Medulla oblongata (tissue), 1 donor: Measurements from ENCODE around the gene TRIM47.
A peak's percentile ranks its signal among the peaks of the same experiment; 100 is the strongest.
"Not testable (repeated sequence)": the region's sequence is repeated elsewhere in the genome, so short reads cannot be mapped to it uniquely, and the experiment has no call there.

Experiments used
- DNase-seq: peaks from one replicate; pipeline ENCODE4 v3.0.0-alpha.2; 2015; ENCODE audit errors: extremely low spot score

TRIM47 gene

DNA sequence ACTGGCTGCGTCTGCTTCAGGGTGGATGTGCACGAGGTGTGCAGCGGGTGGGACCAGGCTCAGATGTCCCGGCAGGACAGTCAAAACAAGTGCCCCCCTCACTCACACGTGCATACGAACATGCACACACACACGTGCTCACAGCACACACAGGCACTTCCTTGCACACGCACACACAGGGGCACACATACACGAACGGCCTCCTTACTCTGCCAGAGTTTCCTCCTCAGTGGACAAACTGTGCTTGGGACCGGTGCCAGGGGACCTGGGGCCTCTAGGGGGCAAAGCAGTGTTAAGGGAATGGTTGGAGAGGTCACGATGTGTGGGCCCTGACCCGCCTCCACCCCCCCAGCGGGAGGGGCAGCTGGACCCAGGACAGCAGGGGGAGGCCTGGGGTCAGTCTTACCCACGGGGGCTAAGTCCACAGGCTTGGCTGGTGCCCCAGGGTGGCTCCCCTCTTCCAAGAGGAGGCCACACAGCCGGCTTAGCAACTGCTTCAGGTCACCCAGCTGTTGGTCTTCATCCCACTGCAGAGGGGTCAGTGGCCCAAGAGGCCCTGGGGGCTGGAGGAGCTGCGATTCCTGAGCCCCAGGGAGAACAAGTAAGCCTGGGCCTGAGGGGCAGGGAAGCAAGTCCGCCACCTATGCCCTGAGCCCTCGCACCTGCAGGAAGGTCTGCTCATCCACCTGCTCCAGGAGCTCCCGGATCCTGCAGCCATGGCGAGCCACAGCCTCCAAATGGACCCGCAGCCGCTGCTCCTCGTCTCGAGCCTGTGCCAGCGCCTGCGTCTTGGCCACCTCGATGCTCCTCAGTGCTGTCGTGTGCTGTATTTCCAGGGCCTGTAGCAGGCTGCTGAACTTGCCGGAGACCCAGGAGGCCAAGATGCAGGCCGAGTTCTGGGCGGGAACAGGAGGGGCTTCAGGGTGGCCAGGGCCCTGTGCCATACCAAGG is 13.5 kb upstream of the TRIM47 start:
- DNase-seq, result no peak

DNA sequence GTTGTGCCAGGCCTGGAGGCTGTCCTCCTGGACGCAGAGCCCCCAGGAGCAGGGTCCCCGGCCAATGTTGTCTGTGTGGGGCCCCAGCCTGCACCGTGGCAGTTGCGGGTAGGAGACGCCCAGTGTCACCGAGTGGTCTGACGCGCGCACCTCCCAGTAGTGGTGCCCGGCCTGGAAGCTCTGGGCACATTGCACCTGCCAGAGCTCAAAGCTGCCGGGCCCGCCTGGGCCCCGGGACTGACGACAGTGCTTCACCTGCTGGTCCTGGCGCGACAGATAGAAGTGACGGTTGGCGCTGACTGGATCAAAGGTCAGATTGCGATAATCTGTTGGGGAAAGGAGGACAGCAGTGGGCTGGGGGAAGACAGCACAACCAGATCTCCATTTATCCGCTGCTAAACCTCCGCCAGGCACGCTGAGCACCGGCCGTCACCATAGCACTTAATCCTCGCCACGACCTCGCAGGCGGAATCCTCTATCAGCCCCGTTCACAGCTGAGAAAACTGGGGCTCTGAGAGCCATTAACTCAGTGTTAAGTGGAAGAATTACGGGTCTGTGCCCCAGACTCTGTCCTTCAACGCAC is 12.7 kb upstream of the TRIM47 start:
- DNase-seq, result no peak

DNA sequence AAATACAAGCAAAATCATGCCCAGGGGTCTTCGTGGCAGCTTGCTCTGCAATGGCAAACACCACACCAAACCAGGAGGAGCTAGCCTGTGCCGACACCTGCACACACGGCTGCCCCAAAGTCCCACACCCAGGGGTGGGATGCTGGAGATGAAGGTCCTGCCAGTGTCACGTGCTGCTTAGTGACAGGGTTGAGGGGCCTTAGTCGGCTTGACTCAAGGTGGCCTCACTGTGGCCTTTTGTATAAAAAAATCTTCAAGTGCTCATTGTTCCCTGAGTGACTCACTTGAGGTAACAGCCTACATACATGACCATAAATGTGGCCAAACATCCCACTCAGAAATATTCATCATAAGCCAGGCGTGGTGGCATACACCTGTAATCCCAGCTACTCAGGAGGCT is 11.1 kb upstream of the TRIM47 start:
- no peak for DNase-seq

DNA sequence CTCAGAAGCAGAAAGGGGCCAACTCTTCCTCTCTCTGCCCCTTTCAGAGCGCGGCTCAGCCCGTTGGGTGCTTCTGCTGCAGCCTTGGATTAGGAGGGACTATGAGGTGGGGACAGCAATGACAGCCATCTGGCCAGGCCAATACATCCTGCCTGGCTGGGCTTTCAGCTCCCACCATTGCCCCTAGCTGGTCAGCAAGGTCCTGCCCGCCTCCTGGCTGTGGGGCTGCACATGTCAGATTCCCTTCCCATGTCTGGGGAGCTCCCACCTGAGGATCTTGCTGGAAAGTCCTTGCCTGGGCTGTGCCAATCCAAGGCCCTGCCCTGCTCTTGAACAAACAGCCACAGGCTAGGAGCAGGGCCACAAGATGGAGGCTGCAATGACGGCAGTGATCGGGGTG is 10.1 kb upstream of the TRIM47 start:
- DNase-seq, result no peak

DNA sequence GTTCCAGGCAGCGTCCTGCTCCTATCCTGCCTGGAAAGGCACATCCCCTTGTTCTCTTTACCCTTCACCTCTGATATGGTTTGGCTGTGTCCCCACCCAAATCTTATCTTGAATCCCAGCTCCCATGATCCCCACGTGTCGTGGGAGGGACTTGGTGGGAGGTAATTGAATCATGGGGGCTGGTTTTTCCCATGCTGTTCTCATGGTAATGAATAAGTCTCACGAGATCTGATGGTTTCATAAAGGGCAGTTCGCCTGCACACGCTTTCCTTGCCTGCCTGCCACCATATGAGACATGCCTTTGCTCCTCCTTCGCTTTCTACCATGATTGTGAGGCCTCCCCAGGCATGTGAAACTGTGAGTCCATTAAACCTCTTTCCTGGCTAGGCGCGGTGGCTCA is 7.5 kb upstream of the TRIM47 start:
- DNase-seq, result not testable (repeated sequence)

DNA sequence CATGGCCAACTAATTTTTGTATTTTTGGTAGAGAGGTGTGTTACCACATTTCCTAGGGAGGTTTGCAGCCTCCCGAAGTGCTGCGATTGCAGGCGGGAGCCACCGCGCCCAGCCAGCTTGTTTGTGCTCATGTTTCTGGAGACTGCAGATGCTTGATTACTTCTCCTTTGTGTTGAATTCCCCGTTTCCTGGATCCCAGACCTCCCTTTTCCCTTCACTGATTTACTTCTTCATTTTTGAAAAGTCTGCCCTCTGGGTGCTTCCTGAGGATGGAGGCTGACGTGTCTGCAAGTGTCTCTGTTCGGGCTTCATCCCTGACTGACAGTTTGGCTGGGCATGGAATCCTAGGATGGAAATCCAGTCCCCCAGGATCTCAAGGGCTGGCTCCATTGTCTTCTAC is 7.0 kb upstream of the TRIM47 start:
- no peak for DNase-seq

DNA sequence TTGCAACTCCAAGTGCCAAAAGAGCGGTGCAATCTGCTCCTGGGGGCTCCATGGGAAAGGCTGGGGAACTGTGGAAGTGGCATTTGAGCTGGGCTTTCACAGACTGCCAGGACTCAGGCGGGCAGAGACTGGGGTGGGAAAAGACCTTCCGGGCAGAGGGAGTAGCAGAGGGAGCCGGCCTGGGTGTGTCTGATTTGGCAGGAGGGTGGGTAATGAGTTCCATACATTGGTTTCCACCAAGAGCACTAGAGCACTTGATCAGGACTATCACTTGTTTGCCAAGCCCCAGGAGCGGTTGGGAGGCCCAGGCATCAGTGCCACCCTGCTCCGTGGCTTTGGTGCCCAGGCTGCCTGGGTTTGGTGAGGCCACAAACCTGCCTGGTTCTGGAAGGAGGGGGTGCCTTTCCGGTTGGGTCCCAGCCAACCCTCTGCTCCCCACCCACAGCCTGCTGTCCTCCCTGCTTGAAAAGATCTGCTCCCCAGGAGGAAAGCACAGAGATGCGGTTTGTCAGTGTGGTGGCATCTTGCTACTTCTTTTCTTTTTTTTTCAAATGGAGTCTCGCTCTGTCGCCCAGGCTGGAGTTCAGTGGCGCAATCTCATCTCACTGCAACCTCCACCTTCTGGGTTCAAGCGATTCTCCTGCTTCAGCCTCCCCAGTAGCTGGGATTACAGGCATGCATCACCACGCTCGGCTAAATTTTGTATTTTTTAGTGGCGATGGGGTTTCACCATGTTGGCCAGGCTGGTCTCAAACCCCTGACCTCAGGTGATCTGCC is 3.5 kb upstream of the TRIM47 start:
- DNase-seq, result no peak

DNA sequence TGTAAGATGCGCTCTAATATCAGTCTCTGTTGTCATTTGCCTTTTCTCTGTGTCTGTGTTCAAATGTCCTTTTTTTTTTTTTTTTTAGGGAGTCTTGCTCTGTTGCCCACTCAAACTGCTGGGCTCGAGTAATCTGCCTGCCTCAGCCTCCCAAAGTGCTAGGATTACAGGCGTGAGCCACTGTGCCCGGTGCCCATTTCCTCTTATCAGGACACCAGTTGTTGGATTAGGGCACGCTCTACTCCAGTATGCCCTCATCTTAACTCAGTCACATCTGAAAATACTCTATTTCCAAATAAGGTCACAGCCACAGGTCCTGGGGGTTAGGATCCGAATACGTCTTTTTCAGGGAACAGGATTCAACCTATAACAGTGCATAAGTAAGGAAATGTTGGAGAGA is 1.9 kb upstream of the TRIM47 start:
- DNase-seq, result no peak

DNA sequence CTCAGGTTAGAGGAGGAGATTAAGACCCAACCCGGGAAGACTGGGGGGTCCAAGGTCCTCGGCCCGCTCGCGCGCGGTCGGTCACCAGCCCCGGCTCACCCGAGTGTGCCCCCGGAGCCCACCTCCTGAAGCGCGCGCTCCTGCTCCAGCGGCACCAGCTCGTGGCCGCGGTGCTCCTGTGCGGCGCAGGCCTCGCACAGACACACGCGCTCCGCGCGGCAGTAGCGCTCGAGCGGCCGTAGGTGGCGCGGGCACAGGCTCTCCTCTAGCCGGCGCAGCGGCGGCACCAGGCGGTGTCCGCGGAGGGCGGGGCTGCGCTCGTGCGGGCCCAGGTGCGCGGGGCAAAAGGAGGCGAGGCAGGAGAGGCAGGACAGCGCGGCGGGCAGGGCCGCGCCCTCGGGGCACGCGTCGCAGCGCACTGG is 618 bp downstream of the TRIM47 start:
- DNase-seq, result peak; percentile 60

DNA sequence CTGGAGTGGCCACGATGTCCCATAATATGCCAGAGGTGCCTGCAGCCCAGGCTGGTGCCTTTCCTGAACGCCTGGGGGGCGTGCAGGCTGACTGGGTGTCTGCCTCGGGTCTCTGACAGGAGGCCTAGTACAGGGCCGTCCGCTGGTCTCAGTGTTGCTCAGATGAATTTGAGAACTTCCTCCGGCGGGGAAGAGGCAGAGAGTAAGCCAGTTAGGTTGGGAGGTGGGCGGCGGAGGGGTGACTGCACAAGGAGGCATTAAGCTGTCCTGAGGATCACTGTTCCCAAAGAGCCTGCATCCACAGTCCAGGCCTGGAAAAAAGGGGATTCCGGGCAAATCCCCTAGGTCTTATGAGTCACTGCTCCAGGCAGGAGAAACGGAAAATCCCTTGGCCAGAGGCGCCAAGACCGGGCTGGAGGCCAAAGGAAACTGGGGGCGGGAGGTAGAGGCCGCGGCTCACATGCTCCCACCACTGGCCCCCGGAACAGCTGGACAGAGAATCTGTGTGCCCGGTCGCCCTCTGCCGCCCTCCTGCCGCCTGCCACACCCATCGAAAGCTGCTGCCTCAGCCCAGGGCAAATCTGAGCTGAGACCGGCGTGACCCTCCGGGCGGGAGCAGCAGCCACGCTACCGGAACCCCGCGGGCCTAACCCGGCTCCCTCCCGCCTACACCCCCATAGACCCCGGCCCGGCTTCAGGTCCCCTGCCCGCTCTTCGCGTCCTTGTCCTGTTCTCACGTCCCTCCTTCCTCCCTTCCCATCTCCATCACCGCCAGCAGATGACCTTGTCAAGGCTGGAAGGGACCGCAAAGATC is 1.2 kb downstream of the TRIM47 start:
- peak; percentile 91 for DNase-seq

DNA sequence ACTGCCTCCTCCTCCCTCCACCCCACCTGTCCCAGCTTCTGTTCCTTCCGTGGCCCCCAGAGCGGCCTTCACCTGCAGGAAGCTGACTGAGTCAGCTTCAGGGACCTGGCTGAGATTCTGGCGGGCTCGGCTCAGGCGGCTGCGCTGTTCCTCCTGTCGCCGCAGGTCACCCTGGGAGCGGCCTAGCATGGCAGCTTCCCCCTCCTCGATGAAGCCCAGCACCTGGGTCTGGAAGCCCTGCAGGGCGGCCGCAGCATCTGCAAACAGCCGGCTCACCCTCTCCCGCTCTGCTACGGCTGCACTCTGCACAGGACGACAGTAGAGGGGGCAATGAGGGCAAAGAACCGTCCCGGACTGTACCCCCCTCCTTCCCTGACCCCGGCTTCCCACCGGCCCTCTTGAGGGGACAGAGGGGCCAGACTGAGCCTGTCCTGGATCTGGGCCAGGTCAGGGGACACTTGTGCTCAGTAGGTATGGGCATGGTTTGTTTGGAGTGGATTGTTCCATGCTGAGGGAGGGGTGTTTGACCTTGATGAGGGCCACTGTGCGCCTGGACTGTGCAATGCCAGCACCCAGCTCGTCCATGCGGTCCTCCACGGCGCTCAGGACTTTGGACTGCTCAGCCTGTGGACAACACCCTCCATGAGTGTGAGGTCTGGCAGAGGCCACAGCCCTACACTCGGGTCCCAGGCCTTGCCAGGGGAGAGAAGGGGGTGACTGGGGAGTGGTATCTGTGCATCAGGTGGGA is 2.0 kb downstream of the TRIM47 start:
- DNase-seq, result no peak

DNA sequence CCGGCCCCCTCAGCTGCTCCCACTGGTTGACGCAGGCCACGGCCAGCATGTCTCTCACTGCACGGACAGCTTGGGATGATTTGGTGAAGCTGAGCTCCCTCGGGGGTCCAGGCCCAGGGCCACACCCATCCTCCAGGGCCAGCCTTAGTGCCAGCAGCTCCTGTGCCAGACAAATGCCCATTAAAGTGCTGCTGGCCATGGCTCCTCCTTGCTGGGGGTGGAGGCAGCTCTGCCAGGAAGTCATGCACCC is 2.5 kb downstream of the TRIM47 start:
- DNase-seq, result no peak

DNA sequence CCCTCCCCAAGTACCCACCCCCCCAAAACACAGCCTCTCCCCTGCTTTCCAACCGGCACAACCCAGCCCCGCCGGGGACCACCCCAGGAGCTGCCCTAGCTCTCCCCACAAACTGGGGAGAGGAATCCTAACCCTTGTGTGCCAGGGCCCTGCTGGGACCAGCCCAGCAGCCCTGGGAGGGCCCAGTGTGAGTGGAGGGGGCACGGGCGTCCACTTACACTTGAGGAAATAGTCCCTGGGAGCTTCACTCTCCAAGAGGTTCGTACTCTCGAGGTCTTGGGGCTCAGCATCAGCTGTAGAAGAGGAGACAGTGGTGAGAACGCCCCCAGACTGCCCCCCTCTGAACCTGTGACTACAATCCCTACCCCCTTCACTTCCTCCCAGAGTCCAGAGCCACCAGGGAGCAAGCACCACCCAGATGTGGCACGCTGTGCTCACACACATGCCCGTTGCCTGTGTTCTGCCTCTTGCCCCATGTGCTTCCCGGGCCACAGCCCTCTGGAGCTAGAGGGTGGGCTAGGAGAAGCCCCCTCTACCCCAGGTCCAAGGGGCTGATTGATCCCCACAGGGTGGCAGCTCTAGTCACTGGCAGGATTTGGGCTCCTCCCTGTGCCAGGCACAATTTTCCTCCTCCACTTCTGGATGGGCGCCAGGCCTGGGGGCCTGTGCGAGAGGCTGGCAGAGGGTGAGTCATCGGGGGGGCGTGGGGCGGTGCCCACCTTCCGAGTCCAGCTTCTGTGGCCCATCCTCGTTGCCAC is 3.0 kb downstream of the TRIM47 start:
- peak; percentile 64 for DNase-seq

DNA sequence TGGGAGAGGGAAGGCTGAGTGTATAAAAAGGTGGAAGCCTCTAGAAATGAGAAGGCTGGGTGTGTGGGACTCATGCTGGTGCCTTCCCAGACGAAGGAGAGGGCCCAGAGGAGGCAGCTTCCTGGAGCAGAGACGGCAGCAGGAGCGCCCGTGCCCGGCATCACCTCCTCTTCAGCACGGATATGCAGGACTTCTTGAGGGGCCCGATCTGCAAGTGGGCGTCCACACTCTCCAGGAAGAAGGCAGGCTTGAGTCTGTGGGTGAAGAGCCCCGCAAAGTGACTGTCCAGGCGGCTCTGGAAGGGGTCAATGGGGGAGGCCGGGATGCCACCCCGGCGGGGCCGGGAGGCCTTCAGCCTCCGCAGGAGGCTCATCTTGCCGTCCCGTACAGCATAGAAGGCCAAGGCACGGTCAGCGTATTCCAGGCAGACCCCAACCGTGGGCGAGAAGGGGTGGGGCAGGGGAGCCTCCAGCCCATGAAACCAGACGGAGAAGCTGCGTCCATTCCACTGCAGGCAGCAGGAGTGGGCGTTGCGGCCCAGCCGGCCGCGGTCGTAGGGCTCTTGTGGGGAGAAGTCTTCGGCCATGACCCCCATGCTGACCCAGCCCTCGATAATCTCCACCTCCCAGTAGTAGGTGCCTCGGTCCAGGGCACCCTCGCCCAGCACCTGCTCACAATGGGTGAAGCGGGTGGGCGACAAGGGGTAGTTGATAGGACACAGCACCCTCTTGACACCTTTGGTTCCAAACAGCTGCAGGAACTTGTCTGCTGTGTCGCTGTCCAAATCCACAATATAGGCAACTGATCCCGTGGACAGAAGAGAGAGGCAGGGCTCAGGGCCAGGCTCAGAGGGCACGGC is 3.8 kb downstream of the TRIM47 start:
- no peak for DNase-seq

DNA sequence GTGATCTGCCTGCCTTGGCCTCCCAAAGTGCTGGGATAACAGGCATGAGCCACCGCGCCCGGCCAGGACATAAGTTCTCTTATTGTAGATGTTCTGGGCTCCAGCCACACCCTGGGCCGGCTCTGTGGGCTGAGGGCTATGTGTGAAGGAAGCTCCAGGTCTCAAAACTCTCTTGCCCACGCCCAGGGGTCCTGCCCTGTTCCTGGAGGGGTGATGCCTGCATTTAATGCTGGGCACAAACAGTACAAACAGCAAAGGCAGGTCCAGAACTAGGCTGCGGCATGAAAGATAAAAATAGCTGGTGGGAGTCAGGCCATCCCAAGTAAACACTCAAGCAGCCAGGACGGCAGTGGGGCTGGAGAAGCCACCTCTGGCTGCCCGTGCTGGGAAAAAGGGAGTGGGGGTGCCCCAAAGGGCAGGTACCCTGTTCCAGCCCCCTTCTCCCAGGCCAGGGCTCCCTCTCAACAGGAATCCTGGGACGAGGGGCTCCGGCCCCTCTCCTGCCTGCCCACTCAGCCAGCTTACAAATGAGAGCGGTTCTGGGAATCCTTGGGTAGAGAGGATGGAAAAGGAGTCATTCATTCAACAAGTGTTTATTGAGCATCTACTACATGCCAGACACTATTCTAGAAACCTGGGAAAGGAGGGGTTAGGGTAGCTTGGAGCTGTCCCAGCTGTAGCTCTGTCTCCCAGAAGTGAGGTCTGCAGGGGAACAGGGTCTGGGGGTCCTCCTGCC is 4.6 kb downstream of the TRIM47 start:
- no peak for DNase-seq

DNA sequence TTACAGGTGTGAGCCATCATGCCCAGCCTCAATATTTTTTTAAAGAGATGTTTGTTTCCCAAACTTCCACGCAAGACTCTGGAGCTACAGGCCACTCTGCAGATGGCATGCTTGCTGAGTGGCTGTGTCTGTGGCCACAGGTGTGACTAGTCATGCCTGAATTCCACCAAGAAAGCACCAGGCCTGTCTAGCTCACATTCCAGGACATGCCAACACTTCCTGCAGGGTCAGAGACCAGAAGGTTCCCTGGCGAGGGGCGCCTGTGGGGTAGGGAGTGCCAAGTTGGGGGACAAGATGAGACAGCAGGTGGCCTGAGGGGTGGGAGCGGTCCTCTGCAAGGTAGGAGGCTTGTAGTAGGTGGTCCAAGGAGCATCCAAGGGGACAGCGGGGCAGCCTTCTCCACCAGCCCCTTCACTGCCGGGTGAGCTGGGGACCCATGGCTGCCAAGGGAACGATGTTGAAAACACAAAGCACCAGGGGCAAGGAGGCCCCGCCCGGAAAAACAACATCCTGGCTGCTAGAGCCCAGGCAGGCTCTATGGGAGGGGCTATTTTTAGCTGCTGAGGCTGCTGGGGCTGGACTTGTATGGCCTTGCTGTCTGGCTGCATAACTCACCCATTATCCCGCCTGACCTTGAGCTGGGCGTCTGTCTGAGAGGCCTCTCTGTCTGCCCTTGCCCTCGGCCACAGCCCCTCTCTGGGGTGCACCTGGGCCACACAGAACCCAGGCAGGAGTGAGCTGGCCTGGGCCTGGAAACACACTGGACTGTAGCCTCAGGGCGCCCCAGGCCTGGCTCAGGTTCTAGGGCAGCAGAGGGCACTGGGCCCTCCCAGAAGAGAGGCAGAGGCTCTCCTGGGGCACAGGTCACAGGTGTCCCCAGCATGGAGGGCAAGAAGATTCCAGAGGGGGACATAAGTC is 5.7 kb downstream of the TRIM47 start:
- peak; percentile 68 for DNase-seq

DNA sequence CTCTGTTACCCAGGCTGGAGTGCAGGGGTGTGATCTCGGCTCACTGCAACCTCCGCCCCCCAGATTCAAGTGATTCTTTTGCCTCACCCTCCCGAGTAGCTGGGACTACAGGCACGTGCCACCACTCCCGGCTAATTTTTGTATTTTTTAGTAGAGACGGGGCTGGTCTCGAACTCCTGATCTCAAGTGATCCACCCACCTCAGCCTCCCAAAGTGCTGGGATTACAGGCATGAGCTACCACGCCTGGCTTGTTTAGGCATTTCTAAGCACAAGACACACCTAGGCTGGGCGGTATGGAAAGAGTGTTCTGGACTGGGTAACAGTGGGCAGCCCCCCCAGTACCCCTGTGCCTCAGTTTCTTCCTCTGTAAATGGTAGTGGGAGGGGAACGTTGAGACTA is 8.2 kb downstream of the TRIM47 start:
- DNase-seq, result not testable (repeated sequence)
